GM19351 (cell line): ENCODE results near the gene RAB26.
"Not testable (repeated sequence)": the region's sequence is repeated elsewhere in the genome, so short reads cannot be mapped to it uniquely, and the experiment has no call there.

Source experiments
- ATAC-seq: cut with Tn5 transposase; IDR thresholded peaks from one replicate; pipeline ENCODE4 v1.9.1; 2021; ENCODE audit warnings: mild to moderate bottlenecking, moderate library complexity; ENCODE audit not compliant: unreplicated experiment

Gene RAB26

GRCh38 chr16:2147981-2148671, at the start of gene RAB26:
Gene RAB26 (plus strand): TSS chr16:2148625. CDS start chr16:2148784, 159 bp downstream.
- no peak for ATAC-seq

- ATAC-seq, result not testable (repeated sequence)
Observed at GRCh38 chr16:2101581-2101980, 46.8 kb upstream of the RAB26 start.

DNA sequence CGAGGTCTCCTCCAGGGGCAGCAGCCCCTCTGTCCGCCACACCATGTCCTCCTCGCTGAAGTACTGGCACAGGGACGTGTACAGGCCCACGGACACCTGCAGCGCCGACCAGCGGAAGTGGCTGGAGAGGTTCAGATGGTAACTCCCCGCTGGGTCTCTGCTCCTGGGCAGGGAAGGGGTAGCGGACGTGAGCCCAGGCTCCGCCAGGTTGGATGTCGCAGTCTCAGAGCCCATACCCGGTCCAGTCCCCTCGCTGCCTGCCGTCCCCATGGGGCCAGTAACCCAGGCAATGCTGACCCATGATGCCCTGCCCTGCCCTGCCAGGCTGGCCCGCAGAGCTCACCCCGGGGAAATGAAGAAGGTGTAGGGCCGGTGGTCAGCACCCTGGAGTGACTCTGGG, 46.0 kb upstream of the RAB26 start:
- ATAC-seq, result no peak

DNA sequence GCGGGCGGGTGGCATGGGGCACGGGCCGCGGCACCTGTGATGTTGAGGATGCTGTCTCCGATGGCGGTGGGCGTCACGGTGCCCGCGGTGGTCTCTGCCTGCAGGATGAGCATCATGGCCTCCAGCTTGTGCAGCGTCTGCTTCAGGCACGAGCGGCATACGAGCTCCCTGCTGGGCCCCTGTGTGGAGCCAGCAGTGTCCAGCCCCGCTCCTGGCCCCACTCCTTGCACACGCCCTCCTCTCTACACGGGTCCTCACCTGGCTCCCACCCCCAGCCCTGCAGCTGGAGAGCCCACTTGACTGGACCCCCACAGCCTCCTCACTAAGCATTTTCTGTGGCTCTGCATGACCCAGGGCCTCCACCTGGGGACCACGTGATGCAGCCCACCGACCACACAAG, 44.0 kb upstream of the RAB26 start:
- ATAC-seq, result not testable (repeated sequence)

- not testable (repeated sequence) for ATAC-seq
Observed at GRCh38 chr16:2105291-2105690, 43.1 kb upstream of the RAB26 start.

GRCh38 chr16:2105769-2106168, 42.7 kb upstream of the RAB26 start:
- ATAC-seq, result not testable (repeated sequence)

DNA sequence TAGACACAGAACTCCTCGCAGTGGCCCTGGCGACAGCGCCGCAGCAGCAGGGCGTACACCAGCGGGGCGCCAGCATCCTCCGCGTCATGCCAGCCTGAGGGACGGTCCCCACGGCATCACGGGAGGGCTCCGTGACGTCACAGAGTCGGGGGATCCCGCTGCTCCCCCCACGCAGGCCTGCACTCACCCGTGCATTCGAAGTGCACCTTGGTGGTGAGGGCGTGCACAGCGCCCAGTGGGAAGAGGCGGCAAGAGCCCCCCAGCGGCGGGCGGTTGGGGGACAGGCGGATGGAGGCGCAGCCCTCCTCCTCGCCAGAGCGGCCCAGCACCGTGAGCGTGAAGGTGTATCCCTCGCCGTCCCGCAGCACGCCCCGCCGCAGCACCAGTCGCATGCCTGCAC, 42.2 kb upstream of the RAB26 start:
- ATAC-seq, result not testable (repeated sequence)

DNA sequence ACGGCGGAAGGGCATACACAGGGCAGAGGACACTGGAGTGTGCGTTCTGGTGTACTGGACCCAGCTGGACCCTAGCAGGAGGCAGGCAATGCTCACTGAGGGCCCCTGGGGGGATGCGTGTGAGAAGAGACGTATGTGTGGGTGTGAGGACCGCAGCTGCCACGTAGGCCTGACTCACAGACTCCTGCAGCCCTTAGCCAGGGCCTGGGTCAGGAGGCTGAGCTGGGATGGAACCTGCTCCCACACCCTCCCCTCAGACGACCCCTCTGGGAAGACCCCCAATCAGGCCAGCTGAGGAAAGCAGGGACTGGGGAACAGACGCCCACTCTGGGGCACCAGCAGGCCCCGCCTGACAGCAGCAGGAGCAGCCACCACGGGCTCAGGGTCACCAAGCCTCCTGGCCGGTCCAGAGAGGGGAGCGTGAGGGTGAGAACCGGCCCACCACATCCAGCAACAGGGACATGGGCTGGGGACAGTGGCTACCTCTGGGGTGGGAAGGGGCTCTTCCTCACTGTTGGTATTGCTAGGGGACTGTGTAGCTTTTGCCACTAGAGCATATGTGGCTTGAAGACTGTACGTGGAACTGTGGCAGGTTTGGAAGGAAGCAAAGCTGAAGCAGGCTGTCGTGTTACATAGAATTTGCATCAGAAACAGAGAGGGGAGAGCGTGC, 41.2 kb upstream of the RAB26 start:
- not testable (repeated sequence) for ATAC-seq

- ATAC-seq, result not testable (repeated sequence)
Observed at GRCh38 chr16:2107791-2108125, 40.7 kb upstream of the RAB26 start.

GRCh38 chr16:2108446-2109270, 39.8 kb upstream of the RAB26 start:
- ATAC-seq, result not testable (repeated sequence)

- ATAC-seq, result not testable (repeated sequence)
Observed at GRCh38 chr16:2109271-2109580, 39.2 kb upstream of the RAB26 start.

- not testable (repeated sequence) for ATAC-seq
Observed at GRCh38 chr16:2109872-2110271, 38.6 kb upstream of the RAB26 start.

DNA sequence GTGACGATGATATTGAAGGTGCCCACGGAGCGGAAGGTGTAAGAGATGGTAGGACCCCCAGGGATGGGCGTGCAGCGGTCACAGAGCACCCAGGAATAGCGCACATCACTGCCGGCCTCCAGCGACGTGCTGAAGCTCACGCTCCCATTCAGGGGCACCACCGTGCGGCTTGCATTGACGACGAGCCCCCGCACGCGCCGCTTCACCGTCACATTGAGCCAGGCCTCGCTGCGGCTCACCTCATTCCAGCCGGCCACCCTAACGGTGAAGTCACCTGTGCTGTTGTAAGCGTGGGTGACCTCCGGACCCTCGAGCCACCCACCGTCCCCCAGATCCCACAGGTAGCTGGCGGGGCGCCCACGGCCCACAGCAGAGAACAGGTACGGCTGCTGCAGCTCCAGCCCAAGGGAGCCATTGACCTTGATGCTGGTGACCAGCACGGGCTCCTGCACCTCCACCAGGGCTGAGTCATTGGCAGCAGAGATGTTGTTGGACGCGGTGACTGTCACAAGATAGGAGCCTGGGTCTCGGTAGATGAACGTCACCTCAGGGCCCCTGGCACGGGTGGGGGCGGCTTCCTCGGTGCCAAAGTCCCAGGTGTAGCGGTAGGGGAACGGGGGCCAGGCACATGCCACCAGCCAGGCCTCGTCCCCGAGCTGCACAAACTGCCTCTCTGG, 38.0 kb upstream of the RAB26 start:
- not testable (repeated sequence) for ATAC-seq

GRCh38 chr16:2111009-2111353, 37.4 kb upstream of the RAB26 start:
- ATAC-seq, result not testable (repeated sequence)

- ATAC-seq, result not testable (repeated sequence)
Observed at GRCh38 chr16:2111412-2112335, 36.8 kb upstream of the RAB26 start.

- not testable (repeated sequence) for ATAC-seq
Observed at GRCh38 chr16:2112539-2113106, 35.8 kb upstream of the RAB26 start.

DNA sequence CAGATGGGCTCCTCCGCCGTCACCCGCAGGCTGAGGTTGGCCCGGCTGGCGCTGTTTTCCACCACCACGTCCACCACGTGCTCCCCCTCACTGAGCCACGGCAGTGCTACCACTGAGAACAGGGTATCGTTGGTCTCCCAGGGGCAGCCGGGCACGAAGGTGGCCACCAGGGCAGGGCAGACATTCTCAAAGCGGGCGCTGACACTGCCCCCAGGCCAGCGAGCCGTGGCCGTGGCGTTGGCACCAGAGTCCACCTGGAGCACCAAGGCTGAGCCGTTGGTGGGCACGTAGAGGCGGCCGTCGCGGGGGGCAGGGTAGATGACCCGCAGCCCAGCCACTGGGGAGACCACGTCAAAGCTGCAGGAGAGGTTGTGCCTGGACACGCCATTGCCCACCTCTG, 34.2 kb upstream of the RAB26 start:
- not testable (repeated sequence) for ATAC-seq

DNA sequence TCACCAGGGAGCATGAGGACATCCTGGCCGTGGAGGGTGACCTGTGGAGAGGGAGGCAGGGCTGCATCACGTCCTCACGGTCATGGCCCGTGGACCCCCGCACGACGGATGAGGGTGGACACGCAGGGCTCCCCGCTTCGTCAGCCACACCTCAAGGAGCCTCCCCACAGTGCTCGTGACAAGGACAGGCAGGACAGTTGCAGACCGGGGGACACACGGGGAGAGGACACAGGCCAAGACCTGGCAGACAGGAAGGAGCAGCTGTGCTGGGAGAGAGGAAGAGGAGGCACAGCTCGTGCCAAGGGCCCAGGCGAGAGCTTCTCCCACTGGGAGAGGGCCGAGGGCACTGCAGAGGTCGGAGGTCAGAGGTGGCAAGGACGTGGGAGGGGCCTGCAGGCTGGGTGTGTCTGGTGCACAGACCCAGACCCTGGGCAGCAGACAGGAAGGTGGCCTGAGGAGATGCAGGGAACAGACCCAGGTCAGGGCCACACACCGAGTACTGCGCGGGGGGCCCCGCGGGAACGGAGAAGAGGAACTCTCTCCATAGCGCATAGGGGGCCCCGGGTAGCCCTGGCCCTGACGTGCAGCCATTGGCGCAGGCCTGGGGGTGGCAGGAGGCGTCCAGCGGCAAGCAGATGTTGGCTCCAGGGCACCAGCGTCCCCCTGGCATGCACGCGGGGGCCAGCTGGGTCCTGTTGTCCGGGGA, 33.4 kb upstream of the RAB26 start:
- not testable (repeated sequence) for ATAC-seq

GRCh38 chr16:2115591-2115973, 32.8 kb upstream of the RAB26 start:
- ATAC-seq, result no peak
